Right ventricle myocardium inferior (tissue), 1 donor: ENCODE measurements around the gene SSBP2. TPM values are rescaled to one million over a fixed set of nuclear protein-coding genes. Genes with fewer than 3 reads are reported as not detected.

Experiments
- ATAC-seq: fragments of 200-7000 bp; cut with Tn5 transposase; one replicate; pipeline ENCODE4 v1.9.1; 2020; ENCODE audit warnings: mild to moderate bottlenecking, moderate library complexity
- DNase-seq: peaks from one replicate; pipeline ENCODE4 v3.0.0; 2021; ENCODE audit errors: missing footprints
- intact Hi-C: fragments of 100-400 bp; cut with DNase I; formaldehyde crosslinking; loops from one replicate; pipeline ENCODE4 v1.11.0; 2022
- total RNA-seq: library from RNA; stranded (reverse); fragmentation: NEBNext Ultra II Directional; extraction: Animal tissue kit (Norgen Biotek cat#: 25700); gene quantifications from one replicate; pipeline ENCODE4 v1.2.1, GENCODE V29; 2021
- donor health status: DM: no; HTN: yes; CAD: no; lungs with severe emphysema.

SSBP2 gene
- total RNA-seq, 1 donor from 2014 or later: 55.4 TPM

DNA sequence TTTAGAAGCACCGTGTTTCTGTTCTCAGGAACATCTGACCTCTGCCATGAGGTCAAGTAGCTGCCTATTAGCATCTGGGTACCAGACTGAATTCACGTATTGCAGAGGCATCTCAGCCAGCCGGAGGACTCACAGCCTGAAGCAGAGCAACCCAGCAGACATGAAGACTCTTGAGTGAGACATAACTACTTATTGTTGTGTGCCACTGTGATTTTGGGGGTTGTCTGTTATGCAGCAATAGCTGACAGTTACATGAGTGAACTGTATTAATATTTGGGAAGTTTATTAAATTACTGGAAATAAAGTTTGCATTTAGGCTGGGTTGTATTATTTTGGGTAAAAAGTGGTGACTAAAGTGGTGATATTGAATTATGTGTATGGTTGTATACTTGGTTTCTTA lies 355.6 kb downstream of the SSBP2 start:
- ATAC-seq (no peak), DNase-seq (no peak)
- intact Hi-C loops: no loop called here

- ATAC-seq: peak; percentile 43
- DNase-seq: peak; percentile 50
- intact Hi-C loops: no loop called here
These were observed 356.8 kb downstream of the SSBP2 start, which contains the start of gene ACOT12 for GRCh38 chr5:81393783-81394718. ACOT12 (minus strand) TSS chr5:81394134; CDS start chr5:81394114, 20 bp downstream.

- ATAC-seq (no peak), DNase-seq (no peak)
- intact Hi-C loops: no loop called here
These were observed 357.5 kb downstream of the SSBP2 start for GRCh38 chr5:81393430-81393782.

GRCh38 chr5:81389025-81389424 lies 361.9 kb downstream of the SSBP2 start:
- DNase-seq: no peak
- ATAC-seq: no peak
- intact Hi-C loops: no loop called here

DNA sequence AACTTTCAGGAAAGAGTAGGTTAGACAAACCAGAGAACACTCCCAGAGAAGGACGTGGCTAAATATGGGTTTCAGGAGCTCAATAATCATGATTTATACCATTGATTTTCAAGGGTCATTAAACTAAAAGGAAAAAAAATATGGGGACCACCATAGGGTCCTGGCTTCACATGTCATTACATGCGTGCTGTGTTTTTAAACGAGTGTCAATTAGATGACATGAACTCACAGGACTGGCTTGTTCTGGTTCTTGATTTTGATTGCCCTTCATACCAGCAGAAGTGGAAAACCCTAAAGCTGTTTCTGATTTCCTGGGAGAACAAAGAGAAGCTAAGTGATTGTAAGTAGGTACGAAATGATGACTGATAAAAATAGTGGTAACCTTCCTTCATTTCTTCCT lies 362.7 kb downstream of the SSBP2 start:
- intact Hi-C loops: no loop called here
- no peak for ATAC-seq
- DNase-seq: no peak

DNA sequence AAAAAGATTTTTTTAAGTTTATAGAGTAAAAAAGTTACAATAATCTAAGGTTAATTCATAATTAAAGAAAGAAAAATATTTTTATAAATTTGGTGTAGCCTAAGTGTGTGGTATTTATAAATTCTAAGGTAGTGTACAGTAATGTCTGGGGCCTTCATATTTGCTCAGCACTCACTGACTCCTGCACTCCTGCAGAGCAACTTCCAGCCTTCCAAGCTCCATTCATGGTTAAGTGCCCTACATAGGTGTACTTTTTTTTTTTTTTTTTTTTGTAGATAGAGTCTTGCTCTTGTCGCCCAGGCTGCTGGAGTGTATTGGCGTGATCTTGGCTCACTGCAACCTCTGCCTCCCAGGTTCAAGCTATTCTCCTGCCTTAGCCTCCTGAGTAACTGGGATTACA lies 367.0 kb downstream of the SSBP2 start:
- DNase-seq (no peak), ATAC-seq (no peak)
- intact Hi-C loops: no loop called here

- DNase-seq (no peak), ATAC-seq (no peak)
- intact Hi-C loops: no loop called here
These were observed 379.5 kb downstream of the SSBP2 start for GRCh38 chr5:81371354-81371876.

- ATAC-seq: no peak
- intact Hi-C loops: no loop called here
- DNase-seq: no peak
These were observed 380.0 kb downstream of the SSBP2 start for GRCh38 chr5:81370912-81371311.

DNA sequence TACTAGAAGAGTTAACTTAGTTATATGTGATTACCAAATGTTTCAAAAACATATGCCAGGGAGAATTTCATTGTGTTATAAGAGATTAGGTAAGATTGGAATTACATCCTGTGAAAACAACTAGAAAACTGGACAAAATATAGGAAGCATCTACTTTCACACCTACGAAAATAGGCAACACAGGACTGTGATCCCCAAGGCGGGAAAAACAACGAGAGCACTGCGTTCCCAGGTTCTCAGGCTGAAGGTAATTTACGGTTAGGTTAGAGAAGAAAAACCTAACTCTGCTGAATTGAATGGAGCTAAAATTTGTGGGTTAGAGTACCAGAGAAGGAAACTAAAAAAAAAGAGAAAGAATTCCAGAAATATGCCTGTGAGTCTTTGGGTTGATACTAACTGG lies 385.4 kb downstream of the SSBP2 start:
- ATAC-seq (no peak), DNase-seq (no peak)
- intact Hi-C loops: no loop called here

GRCh38 chr5:81363093-81363871 lies 387.6 kb downstream of the SSBP2 start:
- intact Hi-C loops: no loop called here
- no peak for ATAC-seq
- no peak for DNase-seq

Other genes starting within 250 kb of the SSBP2 start
- 3.9 TPM for gene ATG10, start 220.9 kb upstream of the SSBP2 start, total RNA-seq